SU-DHL-6 (cell line): ENCODE results near the gene CHST2.

Experiments used
- EZH2phosphoT487 ChIP-seq: fragments of 200-600 bp; sonication (generic), shearing (Covaris generic); conservative IDR thresholded peaks from 2 replicates; pipeline ENCODE4 v1.6.1; 2018; ENCODE audit warnings: mild to moderate bottlenecking, antibody characterized with exemption, low read length, moderate library complexity, mixed read lengths
- TF ChIP-seq, protein P1 (sequence below): fragments of 200-600 bp; sonication (generic); IDR thresholded peaks from one replicate; pipeline ENCODE4 v1.5.1; 2017; ENCODE audit warnings: antibody characterized with exemption, mild to moderate bottlenecking, low read length, moderate library complexity; ENCODE audit not compliant: insufficient read depth, poor library complexity, severe bottlenecking

DNA sequence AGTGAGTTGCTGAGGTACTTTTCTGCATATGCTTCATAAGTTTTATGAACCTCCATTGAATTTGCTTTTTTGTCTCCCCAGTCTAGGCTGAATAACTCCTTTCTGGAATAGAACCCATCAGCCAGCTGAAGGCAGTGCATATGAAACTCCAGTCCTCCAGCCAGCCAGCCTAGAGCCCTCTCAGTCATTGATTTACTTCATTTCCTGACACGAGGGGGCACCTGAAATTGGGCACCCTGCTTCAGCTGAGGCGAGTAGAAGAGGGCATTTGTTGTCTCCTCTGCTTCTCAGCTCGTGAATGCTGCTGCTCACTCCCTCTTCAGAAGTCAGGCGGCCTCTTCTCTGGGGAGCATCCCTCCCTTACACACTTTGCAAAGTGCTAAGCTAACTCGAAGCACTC, 32.5 kb downstream of the CHST2 start:
- TF ChIP-seq, protein P1, sequence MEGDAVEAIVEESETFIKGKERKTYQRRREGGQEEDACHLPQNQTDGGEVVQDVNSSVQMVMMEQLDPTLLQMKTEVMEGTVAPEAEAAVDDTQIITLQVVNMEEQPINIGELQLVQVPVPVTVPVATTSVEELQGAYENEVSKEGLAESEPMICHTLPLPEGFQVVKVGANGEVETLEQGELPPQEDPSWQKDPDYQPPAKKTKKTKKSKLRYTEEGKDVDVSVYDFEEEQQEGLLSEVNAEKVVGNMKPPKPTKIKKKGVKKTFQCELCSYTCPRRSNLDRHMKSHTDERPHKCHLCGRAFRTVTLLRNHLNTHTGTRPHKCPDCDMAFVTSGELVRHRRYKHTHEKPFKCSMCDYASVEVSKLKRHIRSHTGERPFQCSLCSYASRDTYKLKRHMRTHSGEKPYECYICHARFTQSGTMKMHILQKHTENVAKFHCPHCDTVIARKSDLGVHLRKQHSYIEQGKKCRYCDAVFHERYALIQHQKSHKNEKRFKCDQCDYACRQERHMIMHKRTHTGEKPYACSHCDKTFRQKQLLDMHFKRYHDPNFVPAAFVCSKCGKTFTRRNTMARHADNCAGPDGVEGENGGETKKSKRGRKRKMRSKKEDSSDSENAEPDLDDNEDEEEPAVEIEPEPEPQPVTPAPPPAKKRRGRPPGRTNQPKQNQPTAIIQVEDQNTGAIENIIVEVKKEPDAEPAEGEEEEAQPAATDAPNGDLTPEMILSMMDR = no peak
- no peak for TF ChIP-seq EZH2phosphoT487
